Posterior cingulate gyrus (tissue), 11 donors: ENCODE results near the gene UBE2H.

ENCODE experiments used
- DNase-seq, 10 donors: peaks; one replicate each; pipeline versions ENCODE4 v3.0.0 to v3.0.0-alpha.2; 2020 to 2021; ENCODE audit warnings: mixed read lengths in 3 of 10
- intact Hi-C: fragments of 100-400 bp; cut with DNase I; formaldehyde crosslinking; loops from one replicate; pipeline ENCODE4 v1.15.1; 2023

Gene UBE2H

DNA sequence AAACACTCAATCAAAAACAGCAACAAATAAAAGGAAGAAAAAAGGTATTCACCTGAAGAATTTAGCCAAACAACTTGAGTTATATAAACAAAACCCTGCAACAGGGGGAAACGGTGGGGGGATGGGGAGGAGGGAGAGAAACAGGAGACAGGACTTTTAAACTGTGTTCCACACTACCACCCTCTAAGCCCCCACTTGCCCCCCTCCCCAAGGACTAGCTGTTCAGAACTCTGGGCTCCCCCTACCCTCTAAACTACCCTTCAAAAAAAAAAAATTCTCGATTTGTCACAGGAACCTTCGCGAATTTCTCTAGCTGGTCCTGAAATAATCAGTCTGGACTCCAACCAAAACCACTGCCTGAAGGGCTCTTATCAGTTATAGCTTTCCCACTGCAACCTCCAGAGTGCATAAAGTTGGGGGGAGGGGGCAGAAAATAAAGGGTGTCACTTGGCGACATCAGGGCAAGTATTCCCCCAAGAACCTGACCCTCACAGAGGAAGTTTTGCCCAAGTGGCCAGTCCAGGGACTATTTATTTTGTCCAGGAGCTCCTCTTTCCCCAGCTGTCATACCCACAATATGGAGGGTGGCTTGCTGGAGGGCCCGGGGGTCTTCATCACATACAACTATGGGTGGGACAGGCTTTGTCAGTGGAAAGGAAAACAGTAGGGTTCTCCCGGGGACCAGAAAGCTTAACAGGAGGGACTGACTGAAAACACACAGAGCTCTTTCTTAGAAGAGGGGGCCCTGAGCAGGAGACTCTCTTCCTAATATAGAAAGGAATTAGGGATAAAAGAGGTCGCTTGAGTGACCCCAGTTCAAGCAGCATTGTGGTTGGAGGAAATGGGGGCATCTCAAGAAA is 1.3 kb downstream of the UBE2H start:
- peak in 3 of 10 donors; percentile 14 to 26 (median 18) for DNase-seq

DNA sequence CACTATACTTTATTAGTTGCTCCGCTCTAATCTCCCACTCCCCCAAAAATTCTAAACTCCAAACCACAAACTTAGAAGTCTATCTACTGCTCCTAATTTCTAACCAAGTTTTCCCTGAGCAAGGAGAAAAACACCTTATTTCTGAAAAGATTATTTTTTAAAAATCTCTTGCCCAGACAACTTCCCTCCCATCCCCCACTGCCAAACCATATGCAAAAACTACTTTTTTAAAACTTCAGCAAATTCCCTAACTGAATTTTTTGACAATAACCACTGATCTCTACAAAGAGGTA is 1.9 kb downstream of the UBE2H start:
- no peak for DNase-seq
- intact Hi-C loops = no loop called here

More for the DNA sequence above, 1.3 kb downstream of the UBE2H start:
- intact Hi-C loops = loop anchor here (2.0 kb wide), 1 partner anchor 121 kb away; no protein-coding TSS in a partner anchor

DNA sequence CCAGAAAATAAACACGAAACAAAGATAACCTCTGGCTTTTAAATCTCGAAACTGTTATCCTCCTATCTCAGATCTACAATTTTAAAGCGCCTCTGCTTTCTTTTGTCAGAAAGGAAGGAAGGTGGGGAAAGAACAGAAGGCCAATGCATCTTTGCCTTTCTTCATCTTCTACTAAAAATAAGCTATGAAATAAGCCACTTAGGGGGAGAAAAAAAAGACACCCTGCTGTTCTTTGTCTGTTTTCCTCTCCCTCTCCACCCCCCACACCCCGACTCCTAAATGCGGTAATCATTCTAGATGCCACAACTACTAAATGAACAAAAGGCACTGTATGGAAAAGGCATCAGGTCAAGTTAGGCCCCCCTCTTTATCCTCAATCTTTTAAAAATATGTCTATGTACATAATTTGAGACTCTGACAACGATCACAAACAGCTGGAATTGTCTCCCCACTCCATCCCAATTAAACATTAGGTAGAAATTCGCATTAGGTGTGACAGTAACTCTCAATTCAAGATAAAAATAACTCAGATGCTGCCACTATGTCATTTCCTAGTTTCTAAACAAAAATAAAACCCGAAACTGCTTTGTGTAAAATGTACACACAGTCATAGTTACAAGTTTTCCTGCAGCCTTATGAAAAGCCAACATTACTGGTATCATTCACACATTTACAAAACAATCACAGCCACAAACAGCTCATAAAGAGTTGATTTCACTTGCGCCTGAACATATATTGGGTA is 2.4 kb downstream of the UBE2H start:
- DNase-seq = peak in 1 of 10 donors; percentile 4
- intact Hi-C loops = no loop called here

DNA sequence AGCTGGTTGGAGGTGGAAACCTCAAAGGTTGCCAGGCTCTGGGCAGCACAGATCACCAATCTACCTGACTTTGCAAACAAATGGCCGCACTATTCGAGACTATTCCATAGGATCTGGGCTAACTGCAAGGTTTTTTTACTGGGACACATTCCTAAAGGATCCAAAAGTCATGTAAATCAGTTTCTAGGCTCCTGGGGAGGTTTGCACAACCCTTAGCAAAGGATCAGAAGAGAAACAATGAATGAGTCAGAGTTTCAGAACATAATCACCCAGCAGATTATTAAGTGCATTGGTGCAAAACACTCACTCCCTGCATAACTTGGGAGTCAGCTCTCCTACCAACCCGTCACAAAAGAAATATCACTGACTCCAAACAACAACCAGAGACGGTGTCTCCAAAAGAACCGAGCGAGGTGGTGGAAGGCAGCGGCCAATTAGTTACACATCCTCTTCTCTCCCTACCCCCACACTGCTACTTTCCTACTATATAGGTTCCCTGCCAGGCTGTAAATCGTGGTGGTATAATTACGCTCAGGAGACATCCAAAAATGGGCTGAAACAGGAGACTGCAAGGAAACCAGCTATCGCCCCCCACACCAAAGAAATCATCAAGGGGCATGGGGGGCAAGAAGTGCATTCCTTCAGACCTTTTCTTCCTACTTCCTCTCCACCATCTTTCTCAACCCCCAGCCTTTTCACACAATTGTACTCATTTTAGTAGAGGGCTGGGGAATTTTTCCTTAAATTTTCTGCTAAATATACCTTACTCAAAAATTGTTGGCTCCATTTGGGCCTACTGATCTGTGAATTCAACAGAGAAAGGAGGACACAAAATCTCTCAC is 3.2 kb downstream of the UBE2H start:
- peak in 2 of 10 donors; percentile 11 to 56 for DNase-seq
- intact Hi-C loops = loop anchor here (2.0 to 10.0 kb wide), 2 partner anchors 63 to 75 kb away; no protein-coding TSS in a partner anchor

DNA sequence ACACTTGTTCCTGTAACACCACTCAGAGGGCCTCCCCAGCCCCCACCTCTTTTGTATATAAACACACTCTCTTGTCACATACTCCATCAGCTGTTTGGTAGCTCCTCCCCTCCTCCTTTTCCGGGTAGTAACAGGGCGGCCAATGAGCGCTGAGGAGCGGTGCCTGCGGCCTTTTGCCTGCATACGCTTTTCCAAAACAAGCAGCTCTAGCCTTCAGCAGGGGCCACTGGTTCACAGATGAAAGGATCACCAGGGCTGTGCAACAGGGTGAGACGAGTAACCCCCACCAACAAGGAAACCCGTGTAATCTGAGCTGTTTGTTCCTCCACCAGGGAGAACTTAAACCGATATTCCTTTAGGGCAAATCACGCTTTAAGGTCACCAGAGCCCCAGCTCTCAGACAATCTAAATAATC is 3.9 kb downstream of the UBE2H start:
- intact Hi-C loops = loop anchor here (2.0 to 10.0 kb wide), 2 partner anchors 64 to 74 kb away; no protein-coding TSS in a partner anchor
- DNase-seq = peak; percentile 82 to 98 (median 88)

DNA sequence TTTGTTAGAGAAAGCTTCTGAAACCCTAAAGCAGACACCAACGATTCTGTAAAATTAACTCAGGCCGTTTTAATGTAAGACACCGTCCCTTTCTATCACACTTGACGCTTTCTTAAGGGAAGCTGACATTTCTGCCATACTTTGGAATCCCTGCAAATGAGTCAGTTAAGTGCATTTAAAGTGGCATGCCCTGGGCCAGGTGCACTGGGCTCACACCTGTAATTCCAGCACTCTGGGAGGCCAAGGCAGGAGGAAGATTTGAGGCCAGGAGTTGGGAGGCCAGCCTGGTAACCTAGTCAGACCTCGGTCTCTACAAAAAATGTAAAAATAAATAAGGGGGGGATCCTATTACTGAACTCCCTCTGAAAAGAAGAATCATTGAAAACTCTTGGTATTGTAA is 4.4 kb downstream of the UBE2H start:
- intact Hi-C loops = loop anchor here (2.0 to 10.0 kb wide), 2 partner anchors 64 to 74 kb away; no protein-coding TSS in a partner anchor
- peak in 1 of 10 donors; percentile 7 for DNase-seq

DNA sequence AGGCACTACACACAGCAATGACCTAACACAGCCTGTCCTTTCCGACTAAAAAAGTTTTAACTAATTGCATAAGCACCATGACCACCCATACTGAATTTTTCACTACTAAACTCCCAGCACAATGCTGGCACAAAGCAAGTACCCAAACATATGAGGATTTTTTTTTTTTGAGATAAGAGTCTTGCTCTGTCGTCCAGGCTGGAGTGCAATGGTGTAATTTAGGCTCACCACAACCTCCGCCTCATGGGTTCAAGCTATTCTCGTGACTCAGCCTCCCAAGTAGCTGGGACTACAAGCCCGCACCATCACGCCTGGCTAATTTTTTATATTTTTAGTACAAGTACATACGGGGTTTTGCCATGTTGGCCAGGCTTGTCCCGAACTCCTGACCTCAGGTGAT is 5.1 kb downstream of the UBE2H start:
- peak in 1 of 10 donors; percentile 19 for DNase-seq
- intact Hi-C loops = loop anchor here (2.0 to 10.0 kb wide), 2 partner anchors 65 to 73 kb away; no protein-coding TSS in a partner anchor

DNA sequence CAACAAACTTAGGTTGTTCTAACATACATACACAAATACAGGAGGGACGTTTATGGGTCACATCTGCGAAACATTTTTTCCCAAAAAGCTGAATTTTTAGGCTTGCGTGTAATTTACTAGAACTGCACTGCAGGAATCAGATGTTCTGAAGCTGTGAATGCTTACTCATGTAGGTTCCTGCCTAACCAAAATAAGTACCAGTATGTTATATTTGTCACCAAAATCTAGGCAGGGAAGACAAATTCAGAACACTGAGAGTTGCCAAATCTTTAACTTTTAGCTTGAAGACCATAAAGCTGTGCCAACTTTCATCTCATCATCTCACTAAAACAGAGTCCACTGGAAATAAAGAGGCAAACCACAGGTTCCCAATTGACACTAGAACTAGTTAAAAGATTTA is 5.7 kb downstream of the UBE2H start:
- intact Hi-C loops = loop anchor here (10.0 kb wide), 1 partner anchor 72 kb away; no protein-coding TSS in a partner anchor

DNA sequence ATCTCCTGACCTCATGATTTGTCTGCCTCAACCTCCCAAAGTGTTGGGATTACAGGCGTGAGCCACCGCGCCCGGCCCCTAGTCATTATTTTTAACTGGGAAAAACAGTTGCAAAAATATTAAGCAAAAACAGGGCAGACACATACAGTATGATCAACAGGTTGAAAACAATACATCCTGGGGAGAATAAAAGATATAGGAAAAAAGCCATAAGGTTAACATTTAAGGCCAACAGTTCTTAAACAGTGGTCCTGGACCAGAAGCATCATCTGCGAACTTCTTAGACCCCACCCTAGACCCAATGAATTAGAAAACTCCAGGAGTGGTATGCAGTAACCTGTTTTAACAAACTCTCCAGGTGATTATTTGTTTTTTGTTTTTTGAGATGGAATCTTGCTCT is 6.5 kb downstream of the UBE2H start:
- DNase-seq = no peak
- intact Hi-C loops = loop anchor here (10.0 kb wide), 1 partner anchor 71 kb away; no protein-coding TSS in a partner anchor

More for the DNA sequence above, 5.7 kb downstream of the UBE2H start:
- DNase-seq = no peak

DNA sequence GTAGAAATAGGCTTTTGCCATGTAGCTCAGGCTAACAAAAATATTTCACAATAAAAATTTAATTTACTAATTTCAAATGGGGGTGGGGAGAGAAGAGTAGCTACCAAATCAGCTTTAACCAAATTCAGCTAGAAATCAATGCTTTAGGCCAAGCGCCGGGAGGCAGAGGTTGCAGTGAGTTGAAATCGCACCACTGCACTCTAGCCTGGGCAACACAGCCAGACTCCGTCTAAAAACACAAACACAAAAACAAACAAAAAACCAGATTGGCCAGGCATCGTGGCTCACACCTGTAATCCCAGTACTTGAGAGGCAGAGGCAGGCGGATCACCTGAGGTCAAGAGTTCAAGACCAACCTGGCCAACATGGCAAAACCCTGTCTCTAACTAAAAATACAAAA is 9.4 kb downstream of the UBE2H start:
- intact Hi-C loops = loop anchor here (10.0 kb wide), 1 partner anchor 69 kb away; no protein-coding TSS in a partner anchor
- no peak for DNase-seq

DNA sequence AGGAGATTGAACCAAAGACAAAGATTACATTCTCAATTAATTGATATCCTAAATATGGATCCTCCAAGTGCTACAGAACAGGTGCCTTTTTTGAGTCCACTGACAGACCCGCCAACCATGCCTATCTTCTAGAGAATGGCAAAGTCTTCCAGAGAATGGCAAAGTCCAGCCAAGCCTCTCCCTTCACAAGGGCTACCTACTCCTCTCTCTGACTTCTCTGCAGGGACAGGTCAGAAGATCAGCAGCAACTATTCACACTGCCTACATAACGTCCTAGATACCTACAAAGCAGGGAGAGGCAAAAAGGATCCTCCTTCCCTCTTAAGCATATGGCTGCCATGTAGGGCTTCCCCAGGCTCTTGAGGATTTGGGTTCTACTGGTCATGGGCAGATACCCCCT is 12.4 kb downstream of the UBE2H start:
- no peak for DNase-seq
- intact Hi-C loops = loop anchor here (10.0 kb wide), 1 partner anchor 66 kb away; no protein-coding TSS in a partner anchor

DNA sequence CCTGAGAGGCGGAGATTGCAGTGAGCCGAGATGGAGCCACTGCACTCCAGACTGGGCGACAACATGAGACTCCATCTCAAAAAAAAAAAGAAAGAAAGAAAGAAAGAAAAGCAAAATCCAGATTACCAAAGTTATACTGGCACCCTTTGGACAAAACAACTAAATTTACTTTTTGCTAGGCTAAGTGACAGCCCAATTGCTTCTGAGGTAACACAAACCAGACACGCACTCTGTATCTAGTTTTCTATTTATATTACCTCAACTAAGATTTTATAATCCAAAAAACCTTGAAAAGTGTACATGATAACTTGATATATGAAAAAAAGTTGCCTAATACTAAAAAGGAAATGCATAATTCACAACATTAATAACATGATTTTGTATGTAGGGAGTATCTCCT is 12.9 kb downstream of the UBE2H start:
- DNase-seq = no peak
- intact Hi-C loops = loop anchor here (10.0 kb wide), 1 partner anchor 65 kb away; no protein-coding TSS in a partner anchor

DNA sequence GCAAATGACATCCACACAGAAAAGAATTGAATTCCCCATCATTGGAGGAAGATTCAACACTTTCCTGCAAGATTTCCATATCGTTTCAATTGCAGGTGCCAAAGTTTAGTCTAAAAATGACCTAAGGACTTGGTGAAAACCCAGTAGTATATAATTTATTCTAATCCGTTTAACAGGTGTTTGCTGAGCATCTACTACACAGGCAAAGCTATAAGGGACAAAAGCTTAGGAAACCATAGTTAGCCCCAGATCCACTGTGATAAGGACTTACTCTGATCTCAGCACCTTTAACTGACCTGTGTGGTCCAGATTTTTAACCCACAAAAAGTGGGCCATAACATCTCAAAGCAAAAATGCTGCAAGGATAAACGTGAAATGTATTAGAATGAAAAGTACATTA is 19.1 kb downstream of the UBE2H start:
- no peak for DNase-seq
- intact Hi-C loops = no loop called here

DNA sequence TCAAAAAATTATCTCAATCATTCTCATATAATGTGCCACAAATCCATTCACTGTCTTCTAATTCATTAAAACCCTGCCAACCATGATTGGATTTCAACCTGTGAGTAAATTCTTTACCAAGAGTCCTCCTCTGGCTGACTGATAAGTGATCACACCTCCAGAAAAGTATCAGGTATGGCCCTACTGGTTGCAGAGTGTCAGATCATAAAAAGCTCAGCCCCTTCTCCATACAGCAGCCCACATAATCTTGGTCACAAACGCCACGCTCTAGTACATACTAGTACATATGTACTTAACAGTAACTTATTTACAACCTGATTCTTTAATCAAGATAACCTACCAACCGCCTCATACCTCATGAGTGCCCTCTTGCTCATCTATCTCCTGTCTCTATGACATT is 26.1 kb downstream of the UBE2H start:
- intact Hi-C loops = no loop called here
- no peak for DNase-seq

DNA sequence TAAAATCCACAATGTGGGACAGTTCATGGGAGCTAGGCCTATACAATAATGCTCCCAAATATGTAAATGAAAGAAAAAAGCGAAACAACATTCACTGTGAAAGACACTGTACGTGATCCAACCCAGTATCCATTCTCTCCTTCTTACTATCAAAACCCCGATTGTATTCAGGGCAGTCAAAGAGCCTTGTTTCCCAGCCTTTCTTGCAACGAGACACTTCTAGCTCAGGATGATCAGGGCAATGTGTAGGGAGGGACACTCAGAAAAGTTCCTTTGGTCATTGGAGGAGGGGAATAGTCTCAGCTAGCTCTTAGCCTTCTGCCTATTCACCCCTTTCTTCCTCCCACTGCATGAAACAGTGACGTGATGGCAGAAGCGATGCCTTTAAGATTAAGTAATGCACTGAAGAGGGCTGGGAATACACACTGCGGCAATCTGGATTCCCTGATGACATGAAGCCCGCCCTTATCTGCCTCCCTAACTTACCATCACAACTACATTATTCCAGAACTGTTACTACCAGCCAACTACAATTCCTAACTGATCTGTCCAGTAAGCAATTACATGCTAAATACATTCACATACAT is 27.3 kb downstream of the UBE2H start:
- peak in 1 of 10 donors; percentile 9 for DNase-seq
- intact Hi-C loops = no loop called here

DNA sequence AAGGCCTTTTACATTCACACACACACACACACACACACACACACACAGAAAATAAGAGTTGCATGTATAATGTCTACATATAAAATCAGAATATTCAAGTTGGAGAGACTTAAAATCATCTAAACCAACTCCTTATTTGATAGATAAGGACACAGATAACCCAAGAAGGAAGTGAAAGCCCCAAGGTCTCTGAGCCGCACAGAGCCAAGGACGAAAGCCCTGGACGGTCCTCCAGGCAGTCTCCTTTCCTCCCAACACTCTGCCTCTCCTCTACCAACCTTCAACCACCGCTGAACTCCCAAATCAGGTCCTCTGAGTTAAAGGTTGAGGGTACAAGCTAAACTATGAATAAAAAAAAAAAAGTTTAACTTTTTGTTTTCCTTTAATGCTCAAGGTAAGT is 28.2 kb downstream of the UBE2H start:
- intact Hi-C loops = no loop called here
- DNase-seq = no peak

DNA sequence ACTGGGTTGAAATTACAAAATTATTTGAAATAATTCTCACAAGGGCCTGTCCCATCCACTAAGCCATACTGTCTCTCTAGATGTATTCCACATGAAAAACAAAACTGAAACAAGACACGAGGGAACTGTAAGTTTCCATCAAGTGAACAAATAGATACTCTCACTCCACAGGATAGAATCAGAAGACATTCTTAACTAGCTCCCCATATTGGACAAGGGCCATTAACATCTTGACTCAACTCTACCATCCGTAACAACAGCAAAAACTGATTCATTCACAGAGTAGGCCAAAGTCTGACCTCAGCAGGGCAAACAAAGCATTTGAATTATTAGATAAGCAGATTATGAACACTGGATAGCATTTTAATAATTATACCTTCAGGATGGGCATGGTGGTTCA is 29.1 kb downstream of the UBE2H start:
- intact Hi-C loops = no loop called here
- no peak for DNase-seq

DNA sequence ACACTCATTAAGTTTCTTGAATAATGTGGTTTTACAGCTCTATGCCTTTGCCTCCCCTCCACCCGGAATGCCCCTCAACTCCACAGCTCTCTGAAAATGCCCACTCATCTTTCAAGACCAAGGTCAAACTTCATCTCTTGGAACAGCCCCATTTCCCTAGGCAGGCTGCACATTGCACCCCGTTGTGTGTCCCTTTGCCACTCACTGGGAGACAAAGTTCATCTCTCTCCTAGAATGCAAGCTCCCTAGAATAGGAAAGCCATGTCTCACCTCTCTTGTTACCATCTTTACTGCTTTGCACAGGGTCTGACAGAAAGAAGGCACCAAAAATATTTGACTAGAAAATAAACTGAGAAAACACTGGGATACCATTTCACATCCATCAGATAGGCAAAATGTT is 33.3 kb downstream of the UBE2H start:
- no peak for DNase-seq
- intact Hi-C loops = no loop called here

DNA sequence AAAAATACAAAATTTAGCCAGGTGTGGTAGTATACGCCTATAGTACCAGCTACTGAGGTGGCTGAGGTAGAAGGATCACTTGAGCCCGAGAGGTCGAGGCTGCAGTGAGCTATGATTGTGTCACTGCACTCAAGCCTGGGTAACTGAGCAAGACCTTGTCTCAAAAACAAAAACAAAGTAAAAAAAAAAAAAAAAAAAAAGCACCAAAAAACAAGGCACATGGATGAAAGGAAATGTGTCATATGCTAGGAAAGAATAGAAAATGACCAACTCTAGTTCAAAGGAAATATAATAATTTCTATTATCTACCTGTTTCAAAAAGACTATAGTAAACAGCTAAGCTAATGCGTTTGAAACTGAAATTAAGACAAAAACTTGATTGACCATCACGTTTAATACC is 33.8 kb downstream of the UBE2H start:
- intact Hi-C loops = no loop called here
- no peak for DNase-seq

DNA sequence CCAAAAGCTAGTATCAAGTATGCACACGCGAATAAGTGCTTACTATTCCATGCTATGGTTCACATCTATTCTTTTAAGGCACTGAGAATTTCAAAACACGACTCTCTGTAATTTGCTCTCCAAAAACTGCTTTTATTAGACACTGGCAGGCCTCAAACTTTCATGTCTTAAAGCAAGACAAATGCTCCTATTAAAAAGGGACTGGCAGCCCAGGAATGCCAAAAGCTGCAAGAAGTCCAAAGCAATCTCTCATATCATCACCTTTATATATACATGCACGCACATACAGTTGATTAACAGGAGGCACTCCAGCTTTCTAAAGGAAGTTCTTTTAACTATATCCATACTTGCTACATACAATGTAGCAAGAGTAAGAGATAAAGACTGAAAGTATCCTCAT is 34.8 kb downstream of the UBE2H start:
- no peak for DNase-seq
- intact Hi-C loops = no loop called here
